Fibroblast of the conjunctiva (primary cell): ENCODE measurements around the gene SLC6A6.
A peak's percentile ranks its signal among the peaks of the same experiment; 100 is the strongest.
"Not testable (repeated sequence)": the region's sequence is repeated elsewhere in the genome, so short reads cannot be mapped to it uniquely, and the experiment has no call there.

Source experiments
- DNase-seq: peaks from one replicate; pipeline ENCODE4 v3.0.0-alpha.2; 2010; ENCODE audit warnings: low read depth

Gene SLC6A6

GRCh38 chr3:14437705-14438104 lies 35.3 kb downstream of the SLC6A6 start:
- DNase-seq = not testable (repeated sequence)

DNA sequence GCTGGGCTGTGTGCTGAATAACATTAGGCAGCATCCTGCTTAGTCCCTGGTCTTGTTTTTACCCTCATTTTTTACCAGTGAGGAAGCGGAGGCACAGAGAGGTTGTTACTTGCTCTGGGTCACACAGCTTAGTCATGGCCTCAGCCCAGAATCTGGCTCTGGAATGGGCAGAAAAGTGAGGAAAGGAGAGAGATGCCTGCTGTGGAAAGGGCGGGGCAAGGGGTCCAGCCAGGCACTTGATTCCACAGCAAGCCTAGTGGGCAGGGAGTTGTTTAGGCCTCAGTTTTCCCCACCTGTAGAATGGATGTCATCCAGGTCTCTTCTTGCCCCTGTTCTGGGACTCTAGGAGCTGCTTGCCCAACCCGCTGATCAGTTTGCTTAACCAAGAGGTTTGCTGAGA lies 35.9 kb downstream of the SLC6A6 start:
- DNase-seq = no peak

DNA sequence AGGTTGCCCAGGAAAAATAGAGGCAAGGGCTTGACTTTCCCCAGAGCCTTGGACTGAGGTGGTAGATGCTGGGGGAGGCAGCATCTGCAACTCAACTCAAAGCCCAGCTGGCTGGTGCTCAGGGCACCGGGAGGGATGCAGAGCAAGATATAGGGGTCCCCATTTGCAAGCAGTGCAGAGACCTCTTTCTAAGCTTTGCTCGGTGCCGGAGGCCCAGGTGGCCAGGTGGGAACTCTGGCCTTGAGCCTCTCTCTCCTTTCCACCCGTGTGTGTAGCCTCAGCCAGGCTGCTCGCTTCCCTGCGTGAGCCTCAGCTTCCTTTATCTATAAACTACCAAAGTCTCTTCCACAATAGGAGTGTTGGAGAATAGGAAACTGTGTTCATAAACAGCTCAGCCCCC lies 36.5 kb downstream of the SLC6A6 start:
- DNase-seq = no peak

DNA sequence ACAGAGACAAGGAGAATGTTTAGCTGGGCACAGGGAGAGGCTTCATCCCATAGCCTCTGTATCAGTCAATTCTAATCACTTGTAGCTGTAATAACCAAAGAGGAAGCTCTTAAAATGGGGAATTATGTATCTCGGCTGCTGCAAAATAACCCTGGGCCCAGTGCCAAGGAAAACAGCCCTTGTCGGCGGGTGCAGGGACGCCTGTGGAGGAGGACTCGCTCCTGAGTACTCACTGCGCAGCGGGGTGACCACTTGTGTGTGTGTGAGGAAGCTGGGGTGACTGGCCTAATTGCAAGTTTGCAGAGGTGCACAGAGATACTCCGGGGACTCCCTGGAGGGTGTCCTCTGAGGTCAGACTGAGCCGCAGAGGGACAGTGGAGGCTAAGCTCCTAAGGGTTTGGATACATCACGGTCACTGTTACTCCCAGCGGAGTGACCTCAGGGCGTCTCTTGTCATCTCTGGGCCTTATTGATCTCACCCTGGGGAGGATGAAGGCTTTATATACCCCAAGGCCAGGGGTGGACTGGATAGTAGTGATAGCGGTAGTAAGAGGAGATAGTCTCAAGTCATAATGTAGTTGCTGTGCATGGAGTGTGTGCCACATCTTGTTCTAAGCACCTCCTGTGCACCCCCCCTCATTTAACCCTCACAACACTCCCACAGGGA lies 37.2 kb downstream of the SLC6A6 start:
- DNase-seq = no peak

- DNase-seq = no peak
Observed at GRCh38 chr3:14440168-14440518, 37.7 kb downstream of the SLC6A6 start.

DNA sequence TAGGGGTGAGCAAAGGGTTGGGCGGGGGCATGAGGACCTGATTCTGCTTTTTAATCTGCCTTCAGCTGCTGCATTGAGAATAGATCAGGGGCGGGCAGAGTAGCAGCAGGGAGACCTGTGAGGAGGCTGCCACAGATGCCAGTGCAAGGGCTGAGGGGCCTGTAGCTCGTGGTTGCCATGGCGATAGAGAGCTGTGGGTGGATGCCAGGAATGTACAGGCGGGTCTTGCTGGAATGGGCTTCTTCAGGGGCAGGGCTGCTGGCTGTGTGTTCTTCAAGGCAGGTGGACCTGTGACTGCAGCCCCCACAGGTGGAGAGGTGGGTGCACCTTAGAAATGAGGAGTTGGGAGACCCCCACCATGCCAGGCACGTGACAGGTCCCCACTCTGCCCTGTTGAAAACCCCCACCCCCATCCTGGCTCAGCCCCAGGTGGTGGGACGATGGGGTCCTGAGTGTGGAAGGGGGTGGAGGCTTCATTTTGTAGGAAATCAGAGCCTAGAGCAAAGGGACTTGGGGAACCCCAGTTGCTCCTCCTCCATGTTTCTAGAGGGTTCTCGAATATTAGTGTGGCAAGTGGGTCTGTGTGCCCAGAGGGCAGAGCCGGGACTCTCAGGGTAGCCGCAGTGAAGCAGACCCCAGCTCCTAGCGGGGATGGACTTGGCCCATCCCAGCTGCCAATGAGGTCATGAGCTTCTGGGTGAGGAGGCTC lies 38.3 kb downstream of the SLC6A6 start:
- DNase-seq = no peak

DNA sequence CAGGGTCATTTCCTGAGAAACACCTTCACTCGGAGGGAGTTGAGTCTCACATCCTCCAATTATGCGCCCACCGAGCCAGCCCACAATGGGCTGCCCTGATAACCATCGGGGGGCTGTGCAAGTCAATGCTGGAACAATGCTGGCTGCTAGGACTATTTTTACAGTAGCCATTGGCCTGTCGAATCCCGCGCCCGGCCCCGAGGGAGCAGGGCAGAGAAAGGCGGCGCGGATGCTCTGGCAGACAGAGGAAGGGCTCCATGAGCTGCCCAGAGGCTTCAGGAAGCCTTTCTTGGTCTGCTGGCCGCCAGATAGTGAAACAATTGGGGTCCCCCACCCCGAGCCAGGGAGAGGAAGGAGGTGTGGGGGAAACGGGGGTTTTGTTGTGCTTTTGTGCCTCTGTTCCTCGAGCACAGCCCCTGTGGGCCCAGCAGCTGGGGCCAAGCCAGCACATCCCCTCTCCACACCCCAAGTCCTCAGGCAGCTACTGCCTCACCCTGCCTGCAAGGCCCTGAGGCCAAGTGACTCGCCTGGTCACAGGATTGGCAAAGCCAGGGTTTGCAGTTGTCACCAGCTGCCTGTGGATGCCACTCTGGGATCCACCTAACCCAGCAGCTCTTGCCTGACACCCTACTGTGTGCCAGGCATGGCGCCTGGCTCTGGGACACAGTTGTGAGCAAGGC lies 39.0 kb downstream of the SLC6A6 start:
- DNase-seq = no peak

DNA sequence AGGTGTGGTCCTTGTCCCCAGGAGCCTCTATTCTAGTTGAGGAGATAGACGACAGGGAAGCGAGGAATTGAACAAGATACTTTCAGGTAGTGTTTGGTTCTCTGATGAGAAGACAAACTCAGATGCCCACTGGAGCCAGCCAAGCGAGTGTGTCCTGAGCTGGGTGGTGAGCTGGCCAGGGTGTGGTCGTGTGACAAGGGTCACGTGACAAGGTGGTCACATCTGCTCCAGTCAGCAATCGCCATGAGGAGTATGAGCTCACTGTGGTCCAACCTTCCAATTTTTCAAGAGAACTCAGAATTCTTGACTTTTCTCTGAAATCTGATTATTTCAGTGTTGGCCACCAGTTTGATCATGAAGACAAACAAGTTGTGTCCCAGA lies 39.5 kb downstream of the SLC6A6 start:
- no peak for DNase-seq

DNA sequence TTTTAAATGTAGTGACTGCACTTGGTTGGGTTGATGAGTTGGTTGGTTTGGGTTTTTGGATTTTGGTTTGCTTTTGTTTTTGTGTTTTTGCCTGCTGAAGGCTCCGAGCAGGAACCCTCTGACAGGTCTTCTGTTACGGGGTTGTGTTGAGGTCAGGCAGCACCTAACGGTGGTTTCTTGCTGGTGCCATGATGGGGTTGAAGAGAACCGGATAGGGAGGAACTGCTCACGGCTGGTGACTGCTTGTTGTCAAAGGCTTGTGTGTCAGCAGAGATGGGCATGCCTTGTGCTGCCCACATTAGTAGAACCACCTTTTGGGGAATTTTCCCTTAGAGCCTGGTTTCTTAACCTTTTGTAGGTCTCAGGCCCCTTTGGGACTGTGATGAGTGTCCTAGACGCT lies 42.0 kb downstream of the SLC6A6 start:
- DNase-seq = no peak

DNA sequence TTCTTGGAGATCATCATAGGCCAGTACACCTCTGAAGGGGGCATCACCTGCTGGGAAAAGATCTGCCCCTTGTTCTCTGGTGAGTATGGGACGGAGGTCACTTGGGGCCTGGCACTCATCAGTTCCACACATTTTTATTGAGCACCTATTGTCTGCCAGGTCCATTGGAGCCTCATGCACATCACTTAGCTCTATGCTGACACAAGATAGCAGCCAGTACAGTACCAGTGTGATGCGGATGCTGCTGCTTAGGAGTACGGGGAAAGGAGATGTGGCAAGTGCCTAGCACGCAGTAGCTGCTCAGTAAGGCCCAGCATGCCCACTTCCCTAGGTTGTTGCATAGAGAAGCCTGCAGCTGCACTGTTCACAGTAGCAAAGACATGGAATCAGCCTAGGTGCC lies 43.4 kb downstream of the SLC6A6 start:
- DNase-seq = no peak

DNA sequence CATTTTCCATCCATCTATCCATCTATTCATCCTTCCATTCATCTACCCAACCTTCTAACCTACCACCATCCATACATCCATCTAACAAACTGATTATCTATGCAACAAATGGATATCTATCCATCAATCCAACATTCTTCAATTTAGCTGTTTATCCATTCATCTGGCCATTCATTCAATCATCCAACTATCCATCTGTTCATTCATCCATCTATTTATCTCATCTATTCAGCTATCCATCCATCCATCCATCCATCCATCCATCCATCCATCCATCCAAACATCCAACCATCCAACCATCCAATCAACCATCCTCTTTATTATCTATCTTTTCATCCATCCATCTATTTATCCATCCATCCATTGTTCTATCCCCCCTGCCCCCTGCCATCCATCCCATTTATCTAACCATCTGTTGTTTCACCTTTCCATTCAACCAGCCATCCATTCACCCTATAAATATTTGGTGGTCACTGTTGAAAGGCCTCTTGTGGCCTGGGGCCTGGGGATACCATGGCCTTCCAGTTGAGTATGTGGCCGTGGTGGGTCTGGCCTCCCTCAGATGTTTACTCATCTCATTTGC lies 44.7 kb downstream of the SLC6A6 start:
- DNase-seq = no peak

DNA sequence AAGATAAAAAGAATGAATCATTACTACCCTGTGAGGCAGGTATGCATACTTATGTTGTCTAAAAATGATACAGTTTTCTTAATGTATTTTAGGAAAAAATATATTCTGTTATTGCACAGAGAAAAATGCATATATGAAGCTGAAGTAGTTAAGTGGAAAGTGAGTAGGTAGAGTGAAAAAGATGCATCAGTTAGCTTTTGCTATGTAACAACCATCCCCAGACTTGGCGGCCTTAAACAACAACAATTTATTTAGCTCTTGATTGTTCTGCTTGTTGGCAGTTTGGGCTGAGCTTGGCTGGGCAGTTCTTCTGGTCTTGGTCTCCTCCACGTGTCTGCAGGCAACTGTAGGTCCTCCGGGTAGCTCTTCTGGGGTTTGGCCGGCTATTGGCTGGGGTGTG lies 45.7 kb downstream of the SLC6A6 start:
- DNase-seq = no peak

DNA sequence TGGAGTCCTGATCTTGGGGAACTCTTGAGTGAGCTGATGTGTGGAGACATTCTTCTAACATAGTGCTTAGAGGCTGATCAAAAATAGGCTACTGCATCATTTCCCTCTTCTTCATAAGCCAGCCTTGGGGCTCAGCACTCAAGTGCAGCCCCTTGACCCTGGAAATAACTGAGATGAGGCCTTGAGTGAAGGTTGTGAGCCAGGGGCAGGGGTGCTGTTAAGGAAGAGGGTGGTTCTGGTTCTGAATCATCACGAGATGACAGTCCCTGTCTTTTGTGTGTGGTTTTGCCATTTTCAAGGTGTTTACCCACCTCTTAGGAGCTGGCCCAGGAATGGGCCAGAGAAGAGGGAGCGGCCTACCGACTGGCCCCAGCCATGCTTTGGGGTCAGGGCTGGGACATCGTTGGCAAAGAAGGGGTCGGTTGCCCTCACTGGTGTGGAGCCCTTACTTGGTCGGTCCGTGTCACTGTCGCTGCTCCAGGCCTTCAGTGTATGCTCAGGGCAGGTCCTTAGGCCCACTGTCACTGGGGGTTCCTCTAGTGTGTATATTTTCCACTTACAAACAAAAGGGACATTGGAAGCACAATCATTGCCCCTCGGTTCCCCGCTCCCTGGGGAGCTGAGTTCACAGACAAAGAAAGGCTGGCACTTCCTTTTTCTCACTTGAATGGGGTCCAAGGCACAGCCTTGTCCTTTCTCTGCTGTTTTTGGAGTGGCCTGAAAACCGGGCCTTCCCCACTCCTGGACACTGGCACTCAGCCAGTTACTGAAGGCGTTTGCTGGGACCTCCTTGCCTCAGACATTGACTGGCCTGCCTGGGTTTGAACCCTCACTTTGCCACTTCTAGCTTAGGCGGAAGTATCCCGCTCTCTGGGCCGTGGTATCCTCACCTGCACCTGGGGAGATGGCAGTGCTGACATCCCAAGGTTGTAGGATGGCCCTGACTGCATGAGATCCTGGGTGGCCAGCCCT lies 46.6 kb downstream of the SLC6A6 start:
- DNase-seq = no peak

GRCh38 chr3:14450506-14450905 lies 48.1 kb downstream of the SLC6A6 start:
- no peak for DNase-seq

DNA sequence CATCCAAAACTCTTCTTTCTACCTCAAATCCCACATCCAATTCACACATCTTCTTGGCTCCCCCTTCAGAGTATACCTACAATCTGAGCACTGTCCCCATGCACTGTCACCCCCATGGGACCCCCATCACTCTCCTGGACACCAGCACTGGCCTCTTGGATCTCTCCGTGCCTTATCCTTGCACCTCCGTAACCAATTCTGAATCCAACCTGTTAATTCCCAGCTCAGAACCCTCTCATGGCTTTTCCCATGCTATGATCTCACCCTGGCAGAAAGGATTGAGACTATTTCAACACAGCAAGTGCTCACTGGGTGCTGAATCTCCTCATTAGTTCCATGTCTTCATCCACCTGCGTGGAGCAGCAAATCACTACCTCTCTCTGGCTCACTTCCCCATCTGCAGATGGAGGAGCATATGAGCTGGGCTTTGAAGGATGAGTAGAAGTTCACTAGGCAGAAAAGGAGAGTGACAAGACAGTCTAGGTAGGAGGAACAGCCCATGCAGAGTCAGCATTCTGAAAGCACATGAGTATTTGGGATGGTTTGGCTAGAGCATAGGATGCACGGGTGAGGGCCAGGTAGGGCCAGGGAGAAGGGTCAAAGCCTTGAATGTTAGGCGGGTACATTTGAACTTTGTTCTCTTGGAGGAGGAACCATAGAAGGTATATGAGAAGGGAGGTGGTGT lies 48.7 kb downstream of the SLC6A6 start:
- DNase-seq = no peak

- DNase-seq = peak; percentile 79
Observed at GRCh38 chr3:14451844-14452739, 49.7 kb downstream of the SLC6A6 start.

GRCh38 chr3:14452740-14453710 lies 50.6 kb downstream of the SLC6A6 start:
- DNase-seq = peak; percentile 98

DNA sequence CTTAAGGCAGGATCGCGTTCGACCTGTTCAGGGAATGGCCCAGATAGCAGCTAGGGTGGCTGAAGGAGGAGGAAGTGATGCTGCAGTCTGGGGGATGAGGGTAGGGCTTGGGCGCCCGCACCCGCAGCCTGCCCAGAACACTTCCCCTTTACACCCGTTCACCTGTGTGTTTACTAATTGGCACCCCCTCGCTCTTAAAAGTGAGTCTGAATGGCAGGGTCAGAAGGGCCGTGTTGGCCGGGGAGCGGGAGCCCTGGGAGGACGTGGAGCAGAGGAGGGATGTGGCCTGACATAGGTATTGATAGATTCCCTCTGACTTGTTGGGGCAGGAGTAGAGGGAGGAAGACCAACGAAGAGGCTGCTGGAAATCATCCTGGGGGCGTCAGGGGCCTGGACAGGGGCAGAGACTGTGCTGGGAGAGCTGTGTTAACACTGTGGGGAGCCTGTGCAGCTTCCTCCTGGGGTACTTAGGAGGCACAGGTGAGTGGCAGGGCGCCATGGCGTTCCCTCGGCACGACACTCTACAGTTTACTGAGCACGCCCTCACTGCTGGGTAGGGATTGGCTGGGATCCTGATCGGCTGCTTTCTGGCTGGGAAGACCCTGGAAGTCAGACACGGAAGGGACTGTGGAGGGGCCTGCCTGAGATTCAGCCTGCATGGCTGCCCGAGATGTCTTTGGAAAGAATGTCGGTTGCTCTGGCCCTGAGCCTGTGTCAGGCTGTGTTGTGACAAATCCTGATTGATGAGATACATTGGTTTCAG lies 51.7 kb downstream of the SLC6A6 start:
- no peak for DNase-seq
